RWPE1 (cell line): ENCODE results near the gene AQP12A.
"Not testable (repeated sequence)": the region's sequence is repeated elsewhere in the genome, so short reads cannot be mapped to it uniquely, and the experiment has no call there.

Experiments used
- CTCF ChIA-PET: fragments of 350-600 bp; sonication (Branson Sonifier 250); formaldehyde crosslinking; extraction: SDS; loops from one replicate; lab custom pipeline; 2021; lab: Yijun Ruan, JAX
- POLR2A ChIA-PET: fragments of 400-600 bp; formaldehyde crosslinking; extraction: SDS; loops from one replicate; lab custom pipeline; 2020; ENCODE audit warnings: antibody characterized with exemption; ENCODE audit not compliant: low non-redundant PET; lab: Yijun Ruan, JAX
- DNase-seq: peaks from one replicate; pipeline ENCODE4 v3.0.0; 2012; ENCODE audit warnings: low spot score
- H3K27ac ChIP-seq: fragments of 450-650 bp; 2 replicates; pipeline ENCODE4 v1.5.1; 2017
- TF ChIP-seq, protein P1 (sequence below): fragments of 450-650 bp; conservative IDR thresholded peaks from 2 replicates; pipeline ENCODE4 v1.5.1; 2017; ENCODE audit warnings: low read depth, mild to moderate bottlenecking

Gene AQP12A

DNA sequence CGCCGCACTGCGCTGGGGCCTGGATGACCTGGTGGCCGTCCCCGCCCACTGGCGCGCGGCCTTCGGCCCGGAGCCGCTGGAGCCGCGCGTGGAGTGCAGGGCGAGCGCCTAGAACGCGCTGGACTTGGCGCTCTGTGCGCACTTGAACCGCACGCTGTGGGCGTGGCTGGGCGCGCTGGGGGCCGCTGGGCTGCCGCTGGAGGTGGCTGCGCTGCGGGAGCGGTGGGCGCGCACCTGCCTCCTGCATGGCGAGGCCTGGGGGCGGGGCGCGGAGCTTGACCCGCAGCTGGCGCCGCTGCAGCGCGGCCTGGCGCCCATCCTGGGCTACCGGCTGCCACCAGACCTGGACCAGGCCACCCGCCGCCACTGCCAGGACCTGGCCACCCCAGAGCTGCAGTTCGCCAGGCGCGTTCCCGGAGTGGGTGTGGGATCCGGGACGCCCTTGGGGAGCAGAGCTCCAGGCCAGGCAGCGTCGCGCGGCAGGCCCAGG is 18.9 kb upstream of the AQP12A start:
- DNase-seq: no peak
- ChIA-PET CTCF (interaction anchor here (0.6 kb wide), 1 partner anchor 529 kb away, joined by 3 read pairs; no protein-coding TSS in a partner anchor), POLR2A (no interaction called here)
- H3K27ac ChIP-seq: no peak overlapping the region
- TF ChIP-seq, protein P1, sequence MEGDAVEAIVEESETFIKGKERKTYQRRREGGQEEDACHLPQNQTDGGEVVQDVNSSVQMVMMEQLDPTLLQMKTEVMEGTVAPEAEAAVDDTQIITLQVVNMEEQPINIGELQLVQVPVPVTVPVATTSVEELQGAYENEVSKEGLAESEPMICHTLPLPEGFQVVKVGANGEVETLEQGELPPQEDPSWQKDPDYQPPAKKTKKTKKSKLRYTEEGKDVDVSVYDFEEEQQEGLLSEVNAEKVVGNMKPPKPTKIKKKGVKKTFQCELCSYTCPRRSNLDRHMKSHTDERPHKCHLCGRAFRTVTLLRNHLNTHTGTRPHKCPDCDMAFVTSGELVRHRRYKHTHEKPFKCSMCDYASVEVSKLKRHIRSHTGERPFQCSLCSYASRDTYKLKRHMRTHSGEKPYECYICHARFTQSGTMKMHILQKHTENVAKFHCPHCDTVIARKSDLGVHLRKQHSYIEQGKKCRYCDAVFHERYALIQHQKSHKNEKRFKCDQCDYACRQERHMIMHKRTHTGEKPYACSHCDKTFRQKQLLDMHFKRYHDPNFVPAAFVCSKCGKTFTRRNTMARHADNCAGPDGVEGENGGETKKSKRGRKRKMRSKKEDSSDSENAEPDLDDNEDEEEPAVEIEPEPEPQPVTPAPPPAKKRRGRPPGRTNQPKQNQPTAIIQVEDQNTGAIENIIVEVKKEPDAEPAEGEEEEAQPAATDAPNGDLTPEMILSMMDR: no peak

DNA sequence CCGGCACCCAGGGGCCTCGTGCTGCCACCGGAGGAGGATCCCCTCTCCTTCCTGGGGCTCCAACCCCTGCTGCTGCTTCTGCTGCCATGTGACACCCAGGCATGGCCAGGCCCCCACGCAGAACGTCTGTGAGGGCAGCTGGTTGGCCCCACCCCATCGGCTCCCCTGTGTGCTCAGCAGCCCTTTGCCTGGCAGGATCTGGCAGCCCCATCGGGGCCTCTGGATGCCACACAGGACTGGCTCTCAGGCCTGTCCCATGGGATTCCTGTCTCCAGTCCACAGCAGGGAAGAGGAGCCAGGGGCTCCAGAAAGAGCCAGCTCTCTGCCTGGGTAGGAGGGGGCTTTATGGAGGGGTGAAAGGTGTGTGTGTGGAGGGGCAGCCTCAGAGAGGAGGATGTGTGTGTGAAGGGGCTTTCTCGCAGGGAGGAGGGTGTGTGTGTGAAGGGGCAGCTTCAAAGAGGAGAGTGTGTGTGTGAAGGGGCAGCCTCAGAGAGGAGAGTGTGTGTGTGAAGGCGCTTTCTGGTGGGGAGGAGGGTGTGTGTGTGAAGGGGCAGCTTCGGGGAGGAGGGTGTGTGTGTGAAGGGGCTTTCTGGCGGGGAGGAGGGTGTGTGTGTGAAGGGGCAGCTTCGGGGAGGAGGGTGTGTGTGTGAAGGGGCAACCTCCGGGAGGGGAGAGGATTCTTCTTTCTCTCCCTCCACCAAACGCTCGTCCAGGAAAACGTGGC is 17.0 kb upstream of the AQP12A start:
- CTCF ChIA-PET, H3K27ac ChIP-seq, DNase-seq, POLR2A ChIA-PET: not testable (repeated sequence)

DNA sequence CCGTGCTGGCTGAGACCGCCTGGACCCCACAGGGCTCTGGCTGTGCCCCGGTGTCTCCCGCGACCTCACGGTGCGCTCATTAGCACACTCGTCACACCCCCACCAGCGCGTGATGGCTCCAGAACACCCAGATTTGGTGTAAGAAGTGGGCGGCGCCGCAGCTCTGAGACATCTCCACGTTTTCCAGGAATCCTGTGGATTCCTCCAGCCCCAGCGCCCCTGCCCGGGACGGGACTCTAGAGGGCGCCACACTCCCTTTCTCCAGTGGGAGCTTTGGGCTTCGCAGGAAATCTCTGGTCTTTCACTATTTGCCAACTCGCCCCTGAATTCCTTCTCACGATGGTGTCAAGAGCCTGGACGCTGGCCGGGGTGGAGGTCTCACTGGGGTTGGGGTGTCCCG is 16.3 kb upstream of the AQP12A start:
- DNase-seq, POLR2A ChIA-PET, CTCF ChIA-PET, H3K27ac ChIP-seq: not testable (repeated sequence)

DNA sequence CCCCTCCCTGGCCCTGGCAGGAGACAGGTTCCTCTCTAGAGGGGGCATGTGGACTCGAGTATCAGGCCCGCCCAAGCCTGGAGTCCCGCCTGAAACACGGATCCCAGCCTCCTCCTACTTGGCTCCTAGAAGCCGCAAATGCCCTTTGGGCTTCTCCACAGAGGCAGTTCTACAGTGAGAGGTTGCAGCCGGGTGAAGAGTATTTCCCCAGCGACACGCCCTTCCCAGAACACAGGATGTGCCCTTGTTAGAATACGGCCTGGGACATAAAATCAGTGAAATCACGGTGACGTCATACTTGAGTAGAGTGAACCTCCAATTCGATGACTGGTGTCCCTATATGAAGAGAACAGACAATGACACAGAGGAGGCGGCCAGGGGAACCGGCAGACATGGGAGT is 13.6 kb upstream of the AQP12A start:
- POLR2A ChIA-PET, DNase-seq, CTCF ChIA-PET, H3K27ac ChIP-seq: not testable (repeated sequence)

DNA sequence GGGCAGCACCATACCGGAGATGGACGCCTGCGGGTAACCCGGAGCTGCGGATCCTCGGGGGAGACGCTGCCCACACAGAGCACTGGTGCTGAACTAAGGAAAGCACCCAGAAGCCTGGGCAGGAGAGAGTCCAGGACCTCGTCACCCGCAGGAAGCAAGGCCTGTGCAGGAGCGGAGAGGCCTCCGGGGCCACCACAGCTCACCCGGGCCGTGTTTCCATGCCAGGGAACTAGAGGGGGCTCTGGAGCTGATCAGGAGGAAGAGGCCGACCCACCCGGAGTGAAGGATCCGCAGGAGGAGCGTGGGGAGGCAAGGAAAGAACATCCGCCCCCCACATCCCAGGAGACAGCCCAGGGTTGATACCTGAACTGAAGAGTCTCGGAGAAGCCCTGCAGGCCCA is 12.8 kb upstream of the AQP12A start:
- CTCF ChIA-PET, DNase-seq, POLR2A ChIA-PET: not testable (repeated sequence)

DNA sequence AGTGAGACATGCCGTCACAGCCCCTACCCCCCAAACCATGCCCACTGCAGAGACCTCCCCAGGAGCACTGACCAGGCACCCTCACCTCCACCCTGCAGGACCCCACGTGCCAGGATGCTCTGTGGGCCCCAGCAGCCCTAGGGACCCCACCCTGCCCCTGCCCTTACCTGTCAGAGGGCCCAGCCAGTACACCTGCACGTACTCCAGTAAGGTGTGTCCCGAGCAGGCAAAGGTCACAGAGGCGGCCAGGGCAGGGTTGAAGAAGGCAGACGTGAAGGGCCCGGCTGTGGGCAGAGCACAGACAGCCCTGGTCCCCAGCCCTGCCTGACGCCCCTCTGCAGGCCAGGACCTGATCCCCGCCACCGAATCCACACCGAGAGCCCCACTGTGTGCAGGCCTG is 11.5 kb upstream of the AQP12A start:
- H3K27ac ChIP-seq, POLR2A ChIA-PET, DNase-seq, CTCF ChIA-PET: not testable (repeated sequence)

More for the DNA sequence above, 12.8 kb upstream of the AQP12A start:
- H3K27ac ChIP-seq: not testable (repeated sequence)

DNA sequence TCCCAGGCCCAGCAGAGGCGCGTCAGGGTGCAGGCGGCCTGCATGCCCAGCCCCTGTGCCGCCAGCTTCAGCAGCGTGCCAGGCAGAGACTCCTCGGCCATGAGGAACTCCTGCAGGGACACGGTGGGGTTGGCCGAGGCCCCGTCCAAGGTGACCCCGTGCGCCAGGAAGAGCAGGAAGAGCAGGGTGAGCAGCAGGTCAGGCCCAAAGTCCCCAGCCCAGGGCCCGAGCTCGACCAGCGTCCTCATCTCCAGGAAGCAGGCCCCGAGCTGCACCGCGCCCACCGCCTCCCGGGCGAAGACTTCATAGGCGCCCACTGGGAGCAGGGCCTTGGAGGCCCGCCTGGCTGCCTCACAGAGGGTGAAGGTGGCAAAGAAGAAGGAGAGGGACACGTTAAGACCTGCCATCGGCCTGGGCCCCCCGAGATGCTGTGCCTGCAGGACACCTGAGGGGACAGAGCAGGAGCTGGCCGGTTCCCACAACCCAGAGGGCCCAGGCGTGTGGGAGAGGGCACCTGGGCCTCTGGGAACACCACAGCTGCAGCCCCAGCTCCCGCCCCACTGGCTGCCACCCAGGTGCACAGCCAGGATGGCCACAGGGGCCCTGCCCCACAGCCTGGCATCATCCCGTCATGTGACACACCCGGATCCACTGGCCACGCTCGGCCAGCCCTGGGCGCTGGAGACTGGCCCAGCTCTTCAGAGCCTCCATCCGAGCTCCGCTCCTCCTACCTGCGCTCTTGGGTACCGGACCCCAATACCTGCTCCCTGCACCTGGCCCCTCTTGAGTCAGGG is 9.0 kb upstream of the AQP12A start, which contains the start of gene AQP12B:
AQP12B (minus strand) TSS at position 455 of the 794 bp plus-strand sequence; CDS start at position 407, 48 bp downstream.
- H3K27ac ChIP-seq, POLR2A ChIA-PET, CTCF ChIA-PET, DNase-seq: not testable (repeated sequence)

DNA sequence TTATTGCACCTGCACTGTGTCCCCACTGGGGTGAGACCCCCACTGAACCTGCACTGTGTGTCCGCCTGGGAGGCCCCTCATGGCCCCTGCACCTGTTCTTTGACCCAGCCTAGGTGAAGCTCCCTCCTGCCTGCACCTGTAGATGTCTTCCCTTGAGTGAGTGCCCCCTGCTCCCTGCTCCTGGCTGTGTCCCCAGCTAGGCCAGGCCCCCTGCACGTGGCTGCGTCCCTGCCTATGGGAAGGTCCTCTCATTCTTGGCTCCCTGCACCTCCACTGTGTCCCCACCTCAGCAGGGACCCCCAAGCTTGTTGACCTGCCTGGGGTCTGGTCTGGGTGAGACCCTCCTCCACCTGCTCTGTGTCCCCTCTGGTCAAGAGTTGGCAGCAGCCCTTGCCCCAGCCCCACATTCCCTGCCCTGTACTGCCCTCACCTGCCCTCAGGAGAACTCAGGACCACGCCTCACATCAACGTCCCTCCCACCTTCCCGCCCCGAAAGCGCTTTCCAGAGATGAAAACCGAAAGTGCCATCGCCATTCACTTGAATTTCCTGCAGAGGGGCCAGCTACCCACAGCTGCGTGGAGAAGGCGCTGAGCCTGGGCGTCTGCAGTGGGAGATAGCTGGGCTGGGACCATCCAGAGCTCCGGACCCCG is 8.2 kb upstream of the AQP12A start:
- CTCF ChIA-PET, H3K27ac ChIP-seq, POLR2A ChIA-PET, DNase-seq: not testable (repeated sequence)

DNA sequence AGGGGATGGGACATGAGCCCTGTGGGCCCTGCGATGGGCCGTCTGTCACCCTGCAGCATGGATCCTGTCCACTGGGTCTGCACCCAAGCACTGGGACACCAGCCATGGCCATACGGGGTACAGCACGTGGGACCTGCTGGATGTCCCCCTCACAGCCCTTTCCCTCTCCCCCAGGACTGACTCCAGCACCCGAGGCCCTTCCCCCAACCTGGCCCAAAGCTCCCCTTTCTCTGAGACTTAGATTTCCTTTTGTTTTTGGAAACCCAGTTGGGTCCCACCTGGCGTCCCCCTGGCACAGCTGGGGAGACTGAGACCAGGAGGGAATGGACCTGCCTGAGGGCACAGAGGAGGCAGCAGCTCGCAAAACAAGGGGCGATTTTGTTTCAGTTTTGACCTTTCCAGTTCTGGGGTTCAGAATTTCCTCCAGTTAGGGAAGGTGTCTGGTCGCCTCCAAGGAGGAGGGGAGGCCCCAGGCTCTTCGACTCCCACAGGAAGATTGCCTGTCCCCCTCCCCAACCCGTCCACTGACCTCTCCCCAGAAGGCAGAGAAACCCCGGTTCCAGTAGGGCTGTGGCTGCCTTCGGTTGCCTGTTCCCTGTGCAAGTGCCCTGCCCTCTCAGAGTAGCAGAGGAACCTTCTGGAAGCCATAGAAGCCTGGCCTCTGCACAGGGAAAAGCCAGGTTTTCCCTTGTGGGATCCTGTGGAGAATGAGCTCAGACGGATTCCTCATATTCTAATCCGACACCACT is 7.5 kb upstream of the AQP12A start:
- H3K27ac ChIP-seq, POLR2A ChIA-PET, DNase-seq, CTCF ChIA-PET: not testable (repeated sequence)

DNA sequence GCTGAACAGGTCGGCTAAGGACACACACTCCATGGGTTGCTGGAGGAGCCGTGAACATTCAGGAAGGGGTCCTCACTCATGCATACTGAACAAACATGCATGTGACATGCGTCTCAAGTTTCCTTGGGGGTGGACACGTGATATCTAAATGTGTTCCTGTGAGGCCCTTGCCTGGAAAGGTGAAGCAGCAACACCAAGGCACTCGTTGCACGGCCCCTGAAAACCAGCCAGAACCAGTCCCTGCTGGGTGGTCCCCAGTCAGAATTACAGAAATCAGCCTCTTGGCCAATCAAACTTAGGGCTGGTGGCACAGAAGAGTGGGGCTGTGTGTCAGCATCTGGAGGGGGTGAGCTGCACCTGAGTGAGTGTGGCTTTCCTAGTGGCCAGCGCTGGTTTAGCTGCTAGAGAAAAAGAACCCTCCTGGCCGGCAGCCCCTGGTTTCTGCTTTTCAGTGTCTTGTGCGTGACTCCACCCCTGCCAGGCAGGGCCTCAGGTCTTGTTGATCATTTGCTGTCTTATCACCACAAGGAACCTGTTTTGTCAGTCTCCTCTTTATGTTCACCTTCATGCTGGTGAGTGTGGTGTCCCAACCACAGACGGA is 5.8 kb upstream of the AQP12A start:
- TF ChIP-seq, protein P1: no peak
- no peak overlapping the region for H3K27ac ChIP-seq
- CTCF ChIA-PET: no interaction called here
- POLR2A ChIA-PET: no interaction called here
- DNase-seq: no peak
